ENCODE measurements around the gene CSNK1G2.

CSNK1G2 gene

GRCh38 chr19:1952635-1953034 lies 11.7 kb downstream of the CSNK1G2 start:
- Histone ChIP-seq H3K9ac (ENCODE audit: low read length) (no peak overlapping the region), H3K9me2 (replicated peaks; ENCODE audit: insufficient read depth, low read length) (no peaks in the 10 kb centered on the region), H2AFZ (ENCODE audit: low read length) (no peak overlapping the region), H3K27ac (ENCODE audit: low read length) (no peak overlapping the region), H3K4me1 (ENCODE audit: low read length) (no peaks in the 10 kb centered on the region), H3K4me3 (ENCODE audit: low read length) (no peak overlapping the region), H3F3A (ENCODE audit: insufficient read depth, low read length) (no peaks in the 10 kb centered on the region), H4K20me1 (ENCODE audit: insufficient read depth, low read length) (peaks cover 23% of the 10 kb centered on the region), H3K79me2 (ENCODE audit: low read length) (peaks cover 98% of the 10 kb centered on the region), H3K9me3 (replicated peaks; ENCODE audit: insufficient read depth, low read length) (no peaks in the 10 kb centered on the region), H3K27me3 (replicated peaks; ENCODE audit: insufficient read depth, low read length) (no peaks in the 10 kb centered on the region), H3K4me2 (ENCODE audit: low read depth, low read length) (no peak overlapping the region), H3K36me3 (replicated peaks; ENCODE audit: insufficient read depth, low read length) (no peaks in the 10 kb centered on the region)
- TF ChIP-seq EZH2 (optimal IDR thresholded peaks at IDR 0.05; ENCODE audit: low read depth, low read length) (no peak), EZH2phosphoT487 (IDR thresholded peaks at IDR 0.05; ENCODE audit: low read length) (no peak), CTCF (IDR thresholded peaks at IDR 0.05; ENCODE audit: low read length) (no peak)
- DNase-seq, result no peak

GRCh38 chr19:1953037-1953436 lies 12.1 kb downstream of the CSNK1G2 start:
- Histone ChIP-seq H3K27me3 (replicated peaks; ENCODE audit: insufficient read depth, low read length) (no peaks in the 10 kb centered on the region), H3K4me1 (ENCODE audit: low read length) (no peaks in the 10 kb centered on the region), H3F3A (ENCODE audit: insufficient read depth, low read length) (no peaks in the 10 kb centered on the region), H3K4me2 (ENCODE audit: low read depth, low read length) (no peak overlapping the region), H4K20me1 (ENCODE audit: insufficient read depth, low read length) (peaks cover 20% of the 10 kb centered on the region), H3K9me3 (replicated peaks; ENCODE audit: insufficient read depth, low read length) (no peaks in the 10 kb centered on the region), H3K4me3 (ENCODE audit: low read length) (no peak overlapping the region), H3K27ac (ENCODE audit: low read length) (no peak overlapping the region), H3K9me2 (replicated peaks; ENCODE audit: insufficient read depth, low read length) (no peaks in the 10 kb centered on the region), H3K9ac (ENCODE audit: low read length) (no peak overlapping the region), H3K79me2 (ENCODE audit: low read length) (peaks cover 98% of the 10 kb centered on the region), H3K36me3 (replicated peaks; ENCODE audit: insufficient read depth, low read length) (no peaks in the 10 kb centered on the region), H2AFZ (ENCODE audit: low read length) (no peak overlapping the region)
- no peak for DNase-seq
- TF ChIP-seq EZH2phosphoT487 (IDR thresholded peaks at IDR 0.05; ENCODE audit: low read length) (no peak), EZH2 (optimal IDR thresholded peaks at IDR 0.05; ENCODE audit: low read depth, low read length) (no peak), CTCF (IDR thresholded peaks at IDR 0.05; ENCODE audit: low read length) (no peak)

DNA sequence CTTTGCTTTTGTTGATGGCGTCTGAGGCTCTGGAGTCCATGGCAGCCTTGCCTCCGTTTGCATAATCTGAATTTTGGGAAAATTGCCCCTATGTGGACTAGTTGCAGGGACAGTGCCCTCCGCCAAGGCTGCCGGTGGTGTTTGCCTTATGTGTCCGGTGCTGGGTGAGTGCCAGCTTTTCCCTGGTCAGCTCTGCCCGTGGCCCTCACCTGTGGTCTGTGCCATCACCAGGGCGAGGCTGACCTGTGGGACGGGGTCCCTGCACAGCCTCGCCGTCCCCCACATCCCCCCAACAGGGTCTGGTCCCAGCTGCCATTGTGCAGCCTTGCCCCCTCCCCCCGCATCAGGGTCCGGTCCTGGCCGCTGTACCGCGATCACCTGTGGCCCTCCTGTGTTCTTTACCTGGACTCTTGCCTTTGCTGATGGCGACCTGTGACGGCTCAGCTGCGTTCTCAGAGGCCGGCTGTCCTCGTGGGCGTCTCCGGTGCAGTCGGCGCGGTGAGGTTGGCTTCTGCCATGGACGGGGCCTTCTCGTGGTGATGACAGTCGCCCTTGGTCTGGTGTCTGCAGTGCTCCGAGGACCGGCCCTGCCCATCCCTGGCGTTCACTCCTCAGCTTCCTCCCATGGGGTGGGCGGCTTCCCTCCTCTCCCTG lies 12.6 kb downstream of the CSNK1G2 start:
- H3K4me2 ChIP-seq (ENCODE audit: low read depth, low read length), result no peak overlapping the region
- no peaks in the 10 kb centered on the region for H3F3A ChIP-seq (ENCODE audit: insufficient read depth, low read length)
- H3K4me1 ChIP-seq (ENCODE audit: low read length), result no peaks in the 10 kb centered on the region
- TF ChIP-seq EZH2 (optimal IDR thresholded peaks at IDR 0.05; ENCODE audit: low read depth, low read length), result no peak
- no peak for TF ChIP-seq EZH2phosphoT487 (IDR thresholded peaks at IDR 0.05; ENCODE audit: low read length)
- TF ChIP-seq CTCF (IDR thresholded peaks at IDR 0.05; ENCODE audit: low read length), result no peak
- peaks cover 94% of the 10 kb centered on the region for H3K79me2 ChIP-seq (ENCODE audit: low read length)
- no peak overlapping the region for H2AFZ ChIP-seq (ENCODE audit: low read length)
- no peak overlapping the region for H3K9ac ChIP-seq (ENCODE audit: low read length)
- no peaks in the 10 kb centered on the region for H3K9me3 ChIP-seq (replicated peaks; ENCODE audit: insufficient read depth, low read length)
- no peak for DNase-seq
- peaks cover 18% of the 10 kb centered on the region for H4K20me1 ChIP-seq (ENCODE audit: insufficient read depth, low read length)
- no peak overlapping the region for H3K27ac ChIP-seq (ENCODE audit: low read length)
- no peak overlapping the region for H3K4me3 ChIP-seq (ENCODE audit: low read length)
- H3K36me3 ChIP-seq (replicated peaks; ENCODE audit: insufficient read depth, low read length), result no peaks in the 10 kb centered on the region
- no peaks in the 10 kb centered on the region for H3K9me2 ChIP-seq (replicated peaks; ENCODE audit: insufficient read depth, low read length)
- H3K27me3 ChIP-seq (replicated peaks; ENCODE audit: insufficient read depth, low read length), result no peaks in the 10 kb centered on the region

All from MM.1S (cell line).